Measurements from ENCODE around the gene MFAP5. TPM values are rescaled to one million over a fixed set of nuclear protein-coding genes. Genes with fewer than 3 reads are reported as not detected.
"Not testable (repeated sequence)": the region's sequence is repeated elsewhere in the genome, so short reads cannot be mapped to it uniquely, and the experiment has no call there.

The MFAP5 gene
- total RNA-seq, 1 donor from 2014 or later: 105 TPM

DNA sequence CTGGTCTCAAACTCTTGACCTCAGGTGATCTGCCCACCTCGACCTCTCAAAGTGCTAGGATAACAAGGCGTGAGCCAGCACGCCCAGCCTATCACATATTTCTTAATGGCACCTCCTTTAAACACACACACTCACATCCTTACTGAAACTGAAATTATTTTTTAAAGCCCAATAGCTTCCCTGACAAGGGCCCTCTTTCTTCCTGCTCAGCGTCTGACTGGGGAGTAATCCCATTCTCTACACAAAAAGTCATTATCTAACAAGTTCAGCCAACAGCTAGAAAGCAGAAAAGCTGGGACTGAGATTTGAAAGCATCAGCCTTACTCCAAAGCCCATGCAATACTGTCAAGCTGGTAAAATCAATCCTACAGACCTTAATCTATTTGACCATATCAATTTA is 40.0 kb downstream of the MFAP5 start:
- H2AFZ ChIP-seq (ENCODE audit: low read depth, low read length): no peak overlapping the region
- H3K27me3 Mint-ChIP-seq (ENCODE audit: low read depth, unreplicated experiment): no peaks in the 10 kb centered on the region
- H3K36me3 ChIP-seq (ENCODE audit: insufficient read depth, low read length): no peaks in the 10 kb centered on the region

DNA sequence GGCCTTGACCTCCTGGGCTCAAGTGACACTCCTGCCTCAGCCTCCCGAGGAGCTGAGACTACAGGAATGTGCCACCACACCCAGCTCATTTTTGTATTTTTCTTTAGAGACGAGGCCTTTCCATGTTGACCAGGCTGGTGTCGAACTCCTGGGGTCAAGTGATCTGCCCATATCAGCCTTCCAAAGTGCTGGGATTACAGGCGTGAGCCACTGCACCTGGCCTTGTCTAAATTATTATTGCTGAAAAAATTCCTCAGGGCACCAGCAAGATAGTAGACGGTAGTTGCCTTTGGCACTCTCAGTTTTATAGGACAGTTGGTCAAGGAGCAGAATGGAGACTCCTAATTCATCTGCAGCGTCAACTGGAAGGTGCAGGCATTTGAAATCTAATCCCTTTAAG is 47.4 kb downstream of the MFAP5 start:
- Histone ChIP-seq H3K79me2 (ENCODE audit: insufficient read depth, low read length) (no peaks in the 10 kb centered on the region), H3K4me2 (ENCODE audit: low read length) (no peak overlapping the region), H3K4me1 (ENCODE audit: insufficient read depth, low read length) (no peaks in the 10 kb centered on the region), H3K27me3 (ENCODE audit: insufficient read depth, low read length) (no peaks in the 10 kb centered on the region), H4K20me1 (ENCODE audit: insufficient read depth, low read length) (no peaks in the 10 kb centered on the region), H3K9ac (ENCODE audit: low read length) (no peak overlapping the region), H3K27ac (ENCODE audit: low read depth, low read length) (no peak overlapping the region), H2AFZ (ENCODE audit: low read depth, low read length) (no peak overlapping the region), H3K9me3 (ENCODE audit: insufficient read depth, low read depth, low read length) (no peaks in the 10 kb centered on the region), H3K4me3 (ENCODE audit: insufficient read depth, low read depth, low read length) (no peak overlapping the region), H3K36me3 (ENCODE audit: insufficient read depth, low read length) (no peaks in the 10 kb centered on the region)
- Mint-ChIP-seq H3K36me3 (ENCODE audit: low read depth, unreplicated experiment) (no peaks in the 10 kb centered on the region), H3K27me3 (ENCODE audit: low read depth, unreplicated experiment) (no peaks in the 10 kb centered on the region), H3K9me3 (ENCODE audit: unreplicated experiment) (peaks cover 3% of the 10 kb centered on the region), H3K4me1 (ENCODE audit: low read depth, unreplicated experiment) (peaks cover 8% of the 10 kb centered on the region), H3K27ac (ENCODE audit: unreplicated experiment) (no peak overlapping the region), H3K4me3 (ENCODE audit: unreplicated experiment) (no peak overlapping the region)
- no peak for FAIRE-seq
- no peak for TF ChIP-seq EZH2 (IDR thresholded peaks at IDR 0.05; ENCODE audit: insufficient read depth, low read length)
- TF ChIP-seq, protein P1, sequence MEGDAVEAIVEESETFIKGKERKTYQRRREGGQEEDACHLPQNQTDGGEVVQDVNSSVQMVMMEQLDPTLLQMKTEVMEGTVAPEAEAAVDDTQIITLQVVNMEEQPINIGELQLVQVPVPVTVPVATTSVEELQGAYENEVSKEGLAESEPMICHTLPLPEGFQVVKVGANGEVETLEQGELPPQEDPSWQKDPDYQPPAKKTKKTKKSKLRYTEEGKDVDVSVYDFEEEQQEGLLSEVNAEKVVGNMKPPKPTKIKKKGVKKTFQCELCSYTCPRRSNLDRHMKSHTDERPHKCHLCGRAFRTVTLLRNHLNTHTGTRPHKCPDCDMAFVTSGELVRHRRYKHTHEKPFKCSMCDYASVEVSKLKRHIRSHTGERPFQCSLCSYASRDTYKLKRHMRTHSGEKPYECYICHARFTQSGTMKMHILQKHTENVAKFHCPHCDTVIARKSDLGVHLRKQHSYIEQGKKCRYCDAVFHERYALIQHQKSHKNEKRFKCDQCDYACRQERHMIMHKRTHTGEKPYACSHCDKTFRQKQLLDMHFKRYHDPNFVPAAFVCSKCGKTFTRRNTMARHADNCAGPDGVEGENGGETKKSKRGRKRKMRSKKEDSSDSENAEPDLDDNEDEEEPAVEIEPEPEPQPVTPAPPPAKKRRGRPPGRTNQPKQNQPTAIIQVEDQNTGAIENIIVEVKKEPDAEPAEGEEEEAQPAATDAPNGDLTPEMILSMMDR (IDR thresholded peaks at IDR 0.05; ENCODE audit: insufficient read depth, low read depth, low read length): no peak
- DNase-seq (ENCODE audit: low read depth): no peak

More for the DNA sequence above, 40.0 kb downstream of the MFAP5 start:
- Histone ChIP-seq H3K4me3 (ENCODE audit: insufficient read depth, low read depth, low read length) (no peak overlapping the region), H3K79me2 (ENCODE audit: insufficient read depth, low read length) (no peaks in the 10 kb centered on the region), H4K20me1 (ENCODE audit: insufficient read depth, low read length) (no peaks in the 10 kb centered on the region), H3K27me3 (ENCODE audit: insufficient read depth, low read length) (no peaks in the 10 kb centered on the region), H3K4me1 (ENCODE audit: insufficient read depth, low read length) (no peaks in the 10 kb centered on the region), H3K4me2 (ENCODE audit: low read length) (no peak overlapping the region), H3K9ac (ENCODE audit: low read length) (no peak overlapping the region), H3K27ac (ENCODE audit: low read depth, low read length) (no peak overlapping the region), H3K9me3 (ENCODE audit: insufficient read depth, low read depth, low read length) (peaks cover 3% of the 10 kb centered on the region)
- Mint-ChIP-seq H3K36me3 (ENCODE audit: low read depth, unreplicated experiment) (no peaks in the 10 kb centered on the region), H3K4me1 (ENCODE audit: low read depth, unreplicated experiment) (peaks cover 4% of the 10 kb centered on the region), H3K4me3 (ENCODE audit: unreplicated experiment) (no peak overlapping the region), H3K27ac (ENCODE audit: unreplicated experiment) (no peak overlapping the region), H3K9me3 (ENCODE audit: unreplicated experiment) (peaks cover 3% of the 10 kb centered on the region)
- no peak for FAIRE-seq
- no peak for DNase-seq (ENCODE audit: low read depth)
- no peak for TF ChIP-seq EZH2 (IDR thresholded peaks at IDR 0.05; ENCODE audit: insufficient read depth, low read length)
- TF ChIP-seq, protein P1 (IDR thresholded peaks at IDR 0.05; ENCODE audit: insufficient read depth, low read depth, low read length): no peak

DNA sequence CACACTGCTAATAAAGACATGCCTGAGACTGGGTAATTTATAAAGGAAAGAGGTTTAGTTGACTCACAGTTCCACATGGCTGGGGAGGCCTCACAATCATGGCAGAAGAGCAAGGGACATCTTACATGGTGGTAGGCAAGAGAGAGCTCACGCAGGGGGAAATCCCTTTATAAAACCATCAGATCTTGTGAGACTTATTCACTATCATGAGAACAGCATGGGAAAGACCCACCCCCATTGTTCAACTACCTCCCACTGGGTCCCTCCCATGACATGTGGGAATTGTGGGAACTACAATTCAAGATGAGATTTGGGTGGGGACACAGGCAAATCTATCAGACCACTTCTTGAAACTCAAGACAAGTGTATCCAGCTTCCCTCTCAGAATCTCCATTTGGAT is 48.7 kb downstream of the MFAP5 start:
- H3K4me3 ChIP-seq (ENCODE audit: insufficient read depth, low read depth, low read length); H3K27me3 ChIP-seq (ENCODE audit: insufficient read depth, low read length); H3K9ac ChIP-seq (ENCODE audit: low read length); H3K27me3 Mint-ChIP-seq (ENCODE audit: low read depth, unreplicated experiment); H3K9me3 ChIP-seq (ENCODE audit: insufficient read depth, low read depth, low read length); H3K27ac ChIP-seq (ENCODE audit: low read depth, low read length); H3K4me2 ChIP-seq (ENCODE audit: low read length); H3K4me1 ChIP-seq (ENCODE audit: insufficient read depth, low read length); DNase-seq (ENCODE audit: low read depth); H3K27ac Mint-ChIP-seq (ENCODE audit: unreplicated experiment); H2AFZ ChIP-seq (ENCODE audit: low read depth, low read length); H3K4me1 Mint-ChIP-seq (ENCODE audit: low read depth, unreplicated experiment); H3K4me3 Mint-ChIP-seq (ENCODE audit: unreplicated experiment); FAIRE-seq; H4K20me1 ChIP-seq (ENCODE audit: insufficient read depth, low read length); H3K36me3 ChIP-seq (ENCODE audit: insufficient read depth, low read length); H3K36me3 Mint-ChIP-seq (ENCODE audit: low read depth, unreplicated experiment); H3K9me3 Mint-ChIP-seq (ENCODE audit: unreplicated experiment); H3K79me2 ChIP-seq (ENCODE audit: insufficient read depth, low read length): not testable (repeated sequence)
